Limb (tissue), 2 donors: ENCODE data around the gene TSPAN9.

Experiments used
- DNase-seq, 2 donors: peaks; one replicate each; pipeline ENCODE4 v3.0.0-alpha.2; 2016; ENCODE audit errors: extremely low spot score in 2 of 2

The TSPAN9 gene

GRCh38 chr12:3076730-3077571, at the start of gene TSPAN9:
Gene TSPAN9 (plus strand): TSS chr12:3077379. CDS start chr12:3201194, 123,815 bp downstream.
- DNase-seq = peak; percentile 63 to 91

- DNase-seq = no peak
These were observed 49.1 kb upstream of the TSPAN9 start for GRCh38 chr12:3028108-3028507.

- no peak for DNase-seq
These were observed 46.3 kb upstream of the TSPAN9 start for GRCh38 chr12:3030821-3031429.

- no peak for DNase-seq
These were observed 45.0 kb upstream of the TSPAN9 start for GRCh38 chr12:3032161-3032560.

- peak; percentile 21 to 51 for DNase-seq
These were observed 44.2 kb upstream of the TSPAN9 start for GRCh38 chr12:3032770-3033538.

- DNase-seq = peak; percentile 64 to 77
These were observed 43.7 kb upstream of the TSPAN9 start for GRCh38 chr12:3033539-3033867.

GRCh38 chr12:3034067-3034750, 43.0 kb upstream of the TSPAN9 start:
- peak; percentile 63 to 78 for DNase-seq

- DNase-seq = no peak
These were observed 42.0 kb upstream of the TSPAN9 start for GRCh38 chr12:3035171-3035570.

- DNase-seq = no peak
These were observed 41.1 kb upstream of the TSPAN9 start for GRCh38 chr12:3035815-3036702.

- no peak for DNase-seq
These were observed 40.1 kb upstream of the TSPAN9 start for GRCh38 chr12:3036901-3037600.

- no peak for DNase-seq
These were observed 39.0 kb upstream of the TSPAN9 start for GRCh38 chr12:3038166-3038565.

GRCh38 chr12:3038926-3039510, 38.2 kb upstream of the TSPAN9 start:
- DNase-seq = no peak

- no peak for DNase-seq
These were observed 37.0 kb upstream of the TSPAN9 start for GRCh38 chr12:3040026-3040656.

- no peak for DNase-seq
These were observed 36.3 kb upstream of the TSPAN9 start for GRCh38 chr12:3040663-3041544.

GRCh38 chr12:3041558-3042164, 35.5 kb upstream of the TSPAN9 start:
- peak; percentile 58 to 69 for DNase-seq

- DNase-seq = no peak
These were observed 34.8 kb upstream of the TSPAN9 start for GRCh38 chr12:3042394-3042793.

GRCh38 chr12:3042826-3043225, 34.4 kb upstream of the TSPAN9 start:
- no peak for DNase-seq

GRCh38 chr12:3043406-3043805, 33.8 kb upstream of the TSPAN9 start:
- no peak for DNase-seq
